Measurements from ENCODE around the gene TADA1.
"Not testable (repeated sequence)": the region's sequence is repeated elsewhere in the genome, so short reads cannot be mapped to it uniquely, and the experiment has no call there.

The TADA1 gene

DNA sequence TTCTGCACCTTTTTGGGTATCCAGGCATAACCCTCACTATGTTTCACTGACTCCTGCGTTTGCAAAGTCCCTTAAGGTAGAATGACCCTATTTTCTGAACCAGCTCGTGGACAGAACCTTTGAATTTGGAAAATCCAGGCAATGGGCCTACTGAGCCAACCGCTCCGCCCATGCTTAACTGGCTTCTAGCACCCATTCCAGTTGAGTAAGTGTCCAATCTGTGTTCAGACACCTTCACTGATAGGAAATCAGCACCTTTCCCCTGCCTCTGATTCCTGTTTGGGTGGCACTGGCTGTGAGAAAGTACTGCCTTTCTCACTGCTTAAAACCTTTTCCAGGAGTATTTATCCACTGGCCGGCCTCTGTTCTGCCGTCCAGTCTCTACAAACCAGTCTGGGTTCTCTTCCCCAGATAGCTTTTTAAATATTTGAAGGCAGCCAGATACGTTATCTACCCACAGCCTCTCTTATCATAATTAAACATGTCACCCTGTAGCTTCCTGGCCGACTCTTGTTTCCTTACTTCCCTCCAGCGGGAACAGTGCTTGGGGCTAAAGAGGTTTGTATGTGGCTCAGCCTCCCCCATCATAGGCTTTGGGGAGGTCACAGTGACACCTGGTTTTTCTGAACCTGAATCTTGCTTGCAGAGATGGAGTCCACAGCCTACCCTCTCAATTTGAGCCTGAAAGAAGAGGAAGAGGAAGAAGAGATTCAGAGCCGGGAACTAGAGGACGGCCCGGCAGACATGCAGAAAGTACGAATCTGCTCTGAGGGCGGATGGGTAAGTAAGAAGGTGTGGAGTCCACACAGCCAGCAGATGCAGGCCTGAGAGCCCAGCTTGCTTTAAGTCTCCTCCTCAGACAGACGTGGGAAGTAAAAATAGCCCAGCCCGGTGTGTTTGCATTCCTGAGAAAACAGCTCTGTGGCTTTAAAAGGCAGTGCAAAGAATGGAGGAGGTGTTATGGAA is 35.5 kb downstream of the TADA1 start:
- no peak for DNase-seq

- peak; percentile 34 for DNase-seq
Observed at GRCh38 chr1:166839600-166840308, 36.3 kb downstream of the TADA1 start.

DNA sequence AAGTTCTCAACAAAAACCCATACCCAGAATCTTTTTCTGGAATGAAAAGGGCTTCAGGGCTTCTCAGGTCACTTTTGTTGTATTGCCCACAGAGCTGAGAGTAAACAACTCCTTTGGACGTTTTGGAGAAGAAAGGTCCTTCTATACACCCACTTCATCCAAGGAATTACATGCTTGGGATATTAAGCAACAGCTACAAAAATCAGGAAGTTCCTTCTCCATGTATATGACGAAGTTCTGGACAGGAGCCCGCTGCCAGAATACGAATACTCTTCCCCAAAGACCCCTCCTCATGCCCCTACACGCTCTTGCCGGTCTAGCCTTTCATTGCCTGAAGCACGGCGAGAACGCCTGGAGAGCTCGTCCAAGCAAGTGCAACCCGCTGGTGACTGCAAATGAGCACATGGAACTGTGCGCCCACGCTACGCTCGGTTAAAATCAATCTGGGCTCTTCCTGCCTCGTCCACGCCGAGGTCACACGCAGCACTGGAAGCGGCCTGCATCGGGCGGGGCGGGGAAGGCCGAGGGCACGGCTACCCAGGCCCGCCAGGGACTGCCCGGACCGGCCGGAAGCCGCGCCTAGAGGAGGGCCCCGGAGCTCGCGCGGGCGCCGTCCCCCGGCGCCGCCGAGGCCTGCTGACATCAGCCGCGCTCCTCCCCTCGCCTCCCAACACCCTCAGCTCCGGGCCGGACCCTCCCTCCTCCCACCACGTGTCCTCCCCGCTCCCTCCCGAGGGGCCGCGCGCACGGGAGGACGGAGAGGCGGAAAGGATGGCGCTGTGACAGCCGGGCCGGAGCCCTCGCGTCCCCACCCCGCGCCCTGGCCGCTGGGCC is 37.1 kb downstream of the TADA1 start, which contains the start of gene POGK:
POGK (plus strand) TSS at position 710 of the 834 bp plus-strand sequence. CDS start 1,482 bp downstream, outside the sequence.
- peak; percentile 86 for DNase-seq

DNA sequence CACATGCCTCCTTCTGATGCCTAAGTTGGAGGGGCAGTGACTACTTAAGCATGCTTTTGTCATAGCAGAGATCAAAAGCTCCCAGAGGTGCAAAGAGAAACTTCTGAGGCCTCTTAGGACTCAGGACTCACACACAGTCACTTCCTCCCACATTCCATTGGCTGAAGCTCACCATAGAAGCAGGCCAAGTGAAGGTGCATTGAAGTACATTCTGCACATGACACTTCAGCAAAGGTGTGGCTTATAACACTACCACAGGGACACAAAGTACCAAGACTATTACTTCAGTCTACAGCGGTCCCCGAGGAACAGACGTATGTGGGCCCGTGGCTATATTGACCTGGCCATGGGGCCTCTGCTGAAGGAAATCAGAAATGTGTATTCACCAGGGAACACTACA is 39.3 kb downstream of the TADA1 start:
- DNase-seq, result no peak

DNA sequence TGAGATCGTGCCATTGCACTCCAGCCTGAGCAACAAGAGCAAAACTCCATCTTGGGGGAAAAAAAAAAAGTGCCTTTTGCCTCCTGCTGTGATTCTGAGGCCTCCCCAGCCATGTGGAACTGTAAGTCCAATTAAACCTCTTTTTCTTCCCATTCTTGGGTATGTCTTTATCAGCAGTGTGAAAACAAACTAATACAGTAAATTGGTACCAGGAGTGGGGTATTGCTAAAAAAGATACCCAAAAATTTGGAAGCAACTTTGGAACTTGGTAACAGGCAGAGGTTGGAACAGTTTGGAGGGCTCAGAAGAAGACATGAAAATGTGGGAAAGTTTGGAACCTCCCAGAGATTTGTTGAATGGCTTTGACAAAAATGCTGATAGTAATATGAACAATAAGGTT is 46.3 kb downstream of the TADA1 start:
- not testable (repeated sequence) for DNase-seq

GRCh38 chr1:166827426-166827825 is 48.6 kb downstream of the TADA1 start:
- no peak for DNase-seq

- DNase-seq, result no peak
Observed at GRCh38 chr1:166822385-166822784, 53.7 kb downstream of the TADA1 start.

DNA sequence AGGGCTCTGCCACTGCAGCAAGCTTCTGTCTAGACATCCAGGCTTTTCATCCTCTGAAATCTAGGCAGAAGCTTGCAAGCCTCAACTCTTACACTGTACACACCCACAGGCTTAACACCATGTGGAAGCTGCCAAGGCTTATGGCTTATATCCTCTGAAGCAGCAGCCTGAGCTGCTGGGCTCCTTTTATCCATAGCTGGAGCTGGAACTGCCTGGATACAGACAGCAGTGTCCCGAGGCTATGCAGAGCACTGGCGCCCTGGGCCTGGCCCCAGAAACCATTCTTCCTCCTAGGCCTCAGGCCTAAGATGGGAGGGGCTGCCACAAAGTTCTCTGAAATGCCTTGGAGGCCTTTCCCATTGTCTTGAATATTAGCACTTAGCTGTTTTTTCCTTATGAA is 56.1 kb downstream of the TADA1 start:
- no peak for DNase-seq

DNA sequence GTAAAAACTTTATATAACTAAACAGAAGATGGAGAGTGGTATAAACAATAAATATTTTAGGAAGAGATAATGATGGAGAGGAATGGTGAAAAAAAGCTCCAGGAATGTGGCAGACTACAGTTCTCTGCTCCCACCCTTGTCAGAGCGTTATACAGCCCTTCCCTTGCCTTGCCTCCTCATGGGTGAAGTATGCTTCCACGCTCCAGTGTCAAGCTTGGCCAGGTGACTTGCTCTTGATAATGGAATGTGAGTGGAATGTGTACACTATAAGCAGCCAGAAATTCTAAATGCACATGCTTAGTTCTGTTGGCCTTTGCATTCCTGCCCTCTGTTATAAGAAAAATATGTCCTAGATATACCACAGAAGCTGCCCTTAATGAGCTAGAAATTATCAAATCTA is 61.5 kb downstream of the TADA1 start:
- DNase-seq, result no peak

- no peak for DNase-seq
Observed at GRCh38 chr1:166813508-166814223, 62.4 kb downstream of the TADA1 start.

DNA sequence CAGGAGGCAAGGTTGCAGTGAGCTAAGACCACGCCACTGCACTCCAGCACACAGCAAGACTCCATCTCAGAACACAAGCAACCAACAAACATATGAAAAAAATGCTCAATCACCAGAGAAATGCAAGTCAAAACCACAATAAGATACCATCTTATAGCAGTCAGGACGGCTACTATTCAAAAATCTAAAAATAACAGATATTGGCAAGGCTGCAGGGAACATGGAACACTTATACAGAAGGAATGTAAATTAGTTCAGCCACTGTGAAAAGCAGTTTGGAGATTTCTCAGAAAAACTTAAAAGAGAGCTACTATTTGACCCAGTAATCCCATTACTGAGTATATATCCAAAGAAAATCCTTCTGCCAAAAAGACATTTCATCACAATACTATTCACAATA is 64.4 kb downstream of the TADA1 start:
- no peak for DNase-seq

DNA sequence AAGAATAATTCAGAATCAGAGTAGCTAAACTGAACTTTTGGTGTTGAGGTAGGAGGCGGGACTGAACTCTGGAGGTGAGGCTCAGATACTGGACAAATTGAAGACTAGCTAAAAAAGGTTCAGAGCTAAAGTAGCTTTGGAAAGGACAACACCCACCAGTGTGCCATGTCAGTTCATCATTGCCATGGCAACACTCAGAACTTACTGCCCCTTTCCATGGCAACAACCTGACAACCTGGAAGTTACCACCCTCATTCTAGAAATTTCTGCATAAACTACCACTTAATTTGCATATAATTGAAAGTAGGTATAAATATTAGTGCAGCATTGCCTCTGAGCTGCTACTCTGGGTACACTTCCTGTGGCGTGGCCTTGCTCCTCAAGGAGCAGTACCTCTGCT is 67.1 kb downstream of the TADA1 start:
- no peak for DNase-seq

Measured in 8988T (cell line).